Renal pelvis (tissue), 12 donors: ENCODE results near the gene GPR149. TPM values are rescaled to one million over a fixed set of nuclear protein-coding genes. Genes with fewer than 3 reads are reported as not detected.
A peak's percentile ranks its signal among the peaks of the same experiment; 100 is the strongest.
"Not testable (repeated sequence)": the region's sequence is repeated elsewhere in the genome, so short reads cannot be mapped to it uniquely, and the experiment has no call there.

Experiments
- DNase-seq: peaks from one replicate; pipeline ENCODE4 v3.0.0-alpha.2; 2013
- long read RNA-seq, 16 experiments: transcript quantifications; one replicate each; lab custom pipeline, GENCODE V29; 2026
- polyA plus RNA-seq, 3 donors: library from polyadenylated mRNA; unstranded; fragments of 120-200 nt; gene quantifications; one replicate each; pipeline ENCODE4 v1.2.1, GENCODE V29; 2013; ENCODE audit not compliant: insufficient read length in 3 of 3

The GPR149 gene
- polyA plus RNA-seq, result not detected
- long read RNA-seq, donor 1, result 0 reads
- long read RNA-seq, donor 2, result 0 reads
- long read RNA-seq, donor 3, result 0 reads
- long read RNA-seq, donor 4, result 0 reads
- long read RNA-seq, donor 5, result 0 reads
- long read RNA-seq, donor 6, result 0 reads
- long read RNA-seq, donor 7, result 0 reads
- long read RNA-seq, donor 8, result 0 reads
- long read RNA-seq, donor 9, result 0 reads
- long read RNA-seq, donor 10, result 0 reads
- long read RNA-seq, donor 11, result 0 reads
- long read RNA-seq, donor 12, result 0 reads
- long read RNA-seq, donor 13, result 0 reads
- long read RNA-seq, donor 14, result 0 reads
- long read RNA-seq, donor 15, result 0 reads
- long read RNA-seq, donor 16, result 0 reads

- DNase-seq, result no peak
Observed at GRCh38 chr3:154430014-154430413, at the start of gene GPR149. TSS of gene GPR149 (minus strand) at chr3:154430190. CDS start at chr3:154429615, 575 bp downstream.

- DNase-seq, result no peak
Observed at GRCh38 chr3:154473769-154474168, 43.8 kb upstream of the GPR149 start.

- DNase-seq, result no peak
Observed at GRCh38 chr3:154469585-154469984, 39.6 kb upstream of the GPR149 start.

DNA sequence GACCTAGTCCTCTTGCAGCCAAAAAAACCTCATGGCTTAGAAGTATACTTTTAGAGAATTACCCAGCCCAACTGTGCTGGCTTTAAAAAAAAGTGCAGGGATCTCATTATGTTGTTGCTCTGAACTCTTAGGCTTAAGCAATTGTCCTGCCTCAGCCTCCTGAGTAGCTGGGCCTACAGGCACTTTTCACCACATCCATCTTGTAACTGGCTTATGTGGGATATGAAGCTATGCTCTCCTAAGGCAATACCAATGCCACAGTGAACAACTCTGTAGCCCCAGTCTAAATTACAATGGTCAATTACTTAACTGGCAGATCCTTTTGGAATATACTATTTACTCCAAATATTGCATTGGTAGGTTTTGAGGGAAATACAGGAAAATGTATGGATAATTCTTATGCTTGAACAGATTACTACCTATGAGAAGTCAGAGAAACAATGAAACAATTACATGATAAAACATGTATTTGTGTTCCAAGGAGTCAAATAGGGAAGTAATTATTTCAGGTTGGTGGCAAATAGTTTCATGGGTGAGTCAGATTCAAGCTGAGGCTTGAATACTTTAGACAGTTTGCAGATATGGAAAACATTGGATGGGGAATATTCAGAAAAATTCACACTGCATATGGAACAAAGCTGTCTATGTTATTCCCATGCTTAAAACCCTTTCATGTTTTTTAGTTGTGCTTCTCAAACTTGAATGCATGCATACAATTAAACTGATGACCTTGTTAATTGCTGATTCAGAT is 34.6 kb upstream of the GPR149 start:
- DNase-seq, result no peak

- no peak for DNase-seq
Observed at GRCh38 chr3:154458560-154458959, 28.6 kb upstream of the GPR149 start.

GRCh38 chr3:154439081-154439480 is 9.1 kb upstream of the GPR149 start:
- DNase-seq, result not testable (repeated sequence)

DNA sequence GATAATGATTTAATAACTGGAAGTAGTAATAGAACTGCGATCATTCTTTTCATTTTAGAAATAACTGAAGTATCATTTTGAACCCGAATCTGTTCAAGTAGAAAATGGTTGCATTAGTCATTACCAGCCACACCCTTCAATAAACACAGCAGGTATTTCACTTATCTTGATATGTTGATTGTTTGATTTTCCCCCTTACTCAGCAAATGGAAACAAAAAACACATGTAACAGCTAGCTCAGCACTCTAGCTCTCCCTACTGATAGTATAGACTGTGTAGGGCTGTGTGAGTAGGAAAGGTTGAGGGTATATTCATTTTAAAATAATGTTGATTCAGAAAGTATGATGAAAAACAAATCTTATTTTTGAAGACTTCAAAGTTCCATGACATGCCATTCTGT is 1.1 kb upstream of the GPR149 start:
- no peak for DNase-seq

- DNase-seq, result no peak
Observed at GRCh38 chr3:154428286-154429206, 1.4 kb downstream of the GPR149 start.

DNA sequence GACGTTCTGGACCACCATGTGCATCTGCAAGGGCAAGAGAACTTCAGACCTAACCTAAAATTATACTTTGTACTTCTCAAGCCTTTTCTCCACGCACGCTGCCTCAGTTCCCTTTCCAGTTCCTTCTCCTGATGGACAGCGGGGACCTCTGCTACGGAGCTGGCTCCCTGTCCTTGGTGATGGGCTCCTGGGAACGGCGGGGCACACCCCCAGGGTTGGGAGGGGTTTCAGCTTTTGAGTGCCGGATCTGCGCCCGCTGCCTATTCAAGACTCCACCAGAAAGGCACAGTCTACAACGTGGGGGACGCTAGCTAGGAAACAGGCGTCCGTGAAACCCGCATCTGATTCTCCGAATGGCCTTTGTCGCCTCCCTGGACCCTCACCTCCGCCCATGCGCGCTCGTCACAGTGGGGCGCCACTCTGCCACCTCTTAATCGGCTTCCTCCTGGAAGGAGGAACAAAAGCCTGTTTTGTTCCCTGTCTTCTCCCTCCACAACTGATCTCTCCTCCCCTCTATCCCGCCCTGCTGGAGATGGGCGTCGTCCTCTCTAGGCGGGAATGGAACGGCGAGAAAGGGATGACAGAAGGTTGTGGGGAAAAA is 2.2 kb downstream of the GPR149 start:
- no peak for DNase-seq

DNA sequence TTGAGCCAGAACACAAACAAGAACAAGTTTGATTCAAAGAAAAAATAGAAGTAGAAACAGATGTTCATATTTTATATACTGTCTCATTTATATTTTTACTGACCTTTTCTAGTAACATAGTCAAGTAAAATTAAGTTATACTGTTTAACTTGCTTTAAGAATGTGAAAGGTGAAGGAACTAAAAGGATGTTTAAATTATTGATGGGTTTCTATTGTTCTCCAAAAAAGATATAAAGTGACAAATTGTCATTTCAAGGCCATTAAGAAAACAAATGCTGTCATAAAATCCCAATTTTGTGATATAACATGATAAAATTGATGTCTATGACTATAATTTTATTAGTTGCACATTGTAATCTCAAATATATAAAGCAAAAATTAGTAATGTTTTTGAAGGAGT is 7.3 kb downstream of the GPR149 start:
- DNase-seq, result no peak

DNA sequence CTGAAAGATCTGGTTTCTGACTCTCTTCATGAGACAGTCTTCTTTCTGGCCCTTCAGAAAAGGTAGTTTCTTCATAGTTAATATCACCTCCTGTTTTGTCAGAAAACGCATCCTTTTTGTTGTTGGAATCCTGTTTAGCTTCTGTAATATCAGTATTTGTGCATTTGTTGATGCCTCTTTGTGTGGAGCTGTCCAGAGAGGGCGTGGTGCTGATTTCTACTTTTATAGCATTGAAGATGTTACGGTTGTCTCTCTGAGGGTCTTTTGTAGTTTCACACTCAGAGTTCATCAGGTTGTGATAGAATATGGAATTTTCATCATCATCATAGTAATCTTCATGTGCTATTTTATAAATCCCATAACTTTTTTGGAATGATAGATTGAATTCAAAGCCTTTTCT is 8.9 kb downstream of the GPR149 start:
- peak; percentile 27 for DNase-seq

- DNase-seq, result no peak
Observed at GRCh38 chr3:154398084-154398967, 31.7 kb downstream of the GPR149 start.

DNA sequence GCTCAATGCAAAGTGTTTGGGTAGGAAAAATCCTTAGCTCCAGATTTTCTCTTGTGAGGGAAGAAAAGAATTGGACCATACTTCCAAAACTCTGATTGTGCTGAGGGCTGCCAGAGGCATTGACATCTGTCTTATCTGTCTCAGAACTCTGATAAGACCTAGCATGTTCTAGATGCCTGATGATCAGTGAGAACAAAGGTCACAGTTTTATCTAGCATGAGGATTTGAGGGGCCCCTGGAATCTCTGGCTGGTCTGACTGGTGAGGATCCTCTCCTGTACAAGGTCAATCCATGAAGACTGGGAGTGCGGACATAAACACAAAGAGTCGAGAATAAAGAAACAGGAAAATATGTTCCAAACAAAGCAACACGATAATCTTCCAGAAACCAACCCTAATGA is 40.1 kb downstream of the GPR149 start:
- DNase-seq, result no peak

GRCh38 chr3:154384479-154384878 is 45.5 kb downstream of the GPR149 start:
- DNase-seq, result no peak

DNA sequence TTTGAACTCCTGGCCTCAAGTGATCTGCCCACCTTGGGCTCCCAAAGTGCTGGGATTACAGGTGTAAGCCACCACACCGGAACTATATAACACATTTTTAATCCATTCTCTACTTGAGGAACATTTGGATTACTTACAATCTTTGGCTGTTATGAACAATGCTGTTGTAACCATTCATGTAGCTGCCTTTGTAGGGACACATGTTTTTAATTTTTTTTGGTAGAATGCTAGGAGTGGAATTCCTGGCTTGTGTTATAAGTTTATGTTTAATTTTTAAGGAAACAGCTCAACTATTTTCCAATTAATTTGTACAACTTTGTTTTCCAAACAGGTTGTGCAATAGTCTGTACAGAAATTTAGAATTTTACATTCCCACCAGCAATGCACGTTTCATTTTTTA is 51.7 kb downstream of the GPR149 start:
- no peak for DNase-seq

- DNase-seq, result peak; percentile 2
Observed at GRCh38 chr3:154367221-154367620, 62.8 kb downstream of the GPR149 start.

DNA sequence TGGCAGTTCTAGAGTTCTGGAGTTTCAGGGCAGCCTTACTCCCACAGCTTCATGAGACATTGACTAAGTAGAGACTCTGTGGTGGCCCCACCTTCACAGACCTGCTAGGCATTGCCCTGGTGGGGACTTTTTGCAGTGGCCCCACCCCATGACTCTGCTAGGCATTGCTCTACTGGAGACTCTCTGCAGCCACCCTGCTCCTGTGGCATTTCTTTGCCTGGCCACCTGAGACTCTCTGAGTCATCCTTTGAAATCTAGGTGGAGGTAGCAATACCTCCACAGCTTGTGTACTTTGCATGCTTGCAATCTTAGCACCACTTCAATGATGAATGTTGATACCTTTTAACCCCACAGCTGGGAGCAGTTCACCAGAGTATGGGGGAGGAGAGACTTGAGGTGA is 65.1 kb downstream of the GPR149 start:
- DNase-seq, result no peak

DNA sequence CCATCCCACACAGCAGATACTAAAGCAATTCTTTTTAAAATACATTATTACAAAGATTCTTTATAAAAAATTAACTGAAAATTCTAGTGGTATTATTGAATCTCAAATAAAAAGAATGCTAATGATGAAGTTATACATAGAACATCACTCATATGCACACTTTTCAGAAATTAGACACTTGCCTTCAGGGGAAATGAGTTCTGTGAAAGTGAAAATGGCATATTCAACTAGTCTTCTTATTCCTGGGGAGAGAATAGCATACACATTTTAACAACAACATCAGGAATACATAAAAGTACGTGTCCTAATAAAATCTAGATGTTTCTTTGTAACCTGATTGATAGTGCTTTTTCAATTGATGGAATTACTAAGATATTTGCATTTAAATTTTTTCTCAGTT is 68.9 kb downstream of the GPR149 start:
- no peak for DNase-seq

- no peak for DNase-seq
Observed at GRCh38 chr3:154356009-154356408, 74.0 kb downstream of the GPR149 start.

DNA sequence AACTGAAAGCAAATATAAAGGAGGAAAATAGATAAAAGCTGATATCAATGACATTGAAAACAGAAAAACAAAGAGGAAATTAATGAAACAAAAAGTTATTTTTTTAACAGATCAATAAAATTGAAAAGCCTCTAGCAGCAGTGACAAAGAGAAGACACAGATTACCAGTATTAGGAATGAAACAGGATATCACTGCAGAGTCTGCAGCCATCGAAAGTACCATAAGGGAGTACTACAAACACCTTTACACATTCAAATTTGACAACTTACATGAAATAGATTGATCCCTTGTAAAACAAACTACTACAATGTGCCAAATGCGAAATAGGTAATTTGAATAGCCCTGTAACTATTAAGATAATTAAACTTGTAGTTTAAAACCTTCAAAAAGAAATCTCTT is 80.8 kb downstream of the GPR149 start:
- no peak for DNase-seq
